IMR-90 (cell line): ENCODE results near the gene ZNF554.

Experiments used
- CTCF ChIP-seq: conservative IDR thresholded peaks from 2 replicates; pipeline ENCODE4 v1.5.1; 2012; ENCODE audit warnings: mild to moderate bottlenecking, low read depth, low read length, improper control_type of control experiment
- RAD21 ChIP-seq: IDR thresholded peaks from 2 replicates; pipeline ENCODE4 v1.6.1; 2012; ENCODE audit warnings: low read length, improper control_type of control experiment

GRCh38 chr19:2850256-2850925 lies 30.7 kb downstream of the ZNF554 start:
- TF ChIP-seq RAD21 (no peak), CTCF (no peak)
